HCT116 (cell line): ENCODE data around the gene CAMK1D. TPM values are rescaled to one million over a fixed set of nuclear protein-coding genes. Genes with fewer than 3 reads are reported as not detected.

Source experiments
- ATAC-seq: fragments of 200-7000 bp; cut with Tn5 transposase; 2 replicates; pipeline ENCODE4 v1.9.1; 2020; ENCODE audit warnings: mild to moderate bottlenecking, moderate library complexity
- BruUV-seq: library from RNA; stranded (reverse); fragments of 400-500 nt; replicated peaks from 2 replicates; lab custom pipeline; 2021; lab: Mats Ljungman, UMichigan
- CTCF ChIA-PET: fragments of 300-600 bp; sonication (Branson Sonifier 250); formaldehyde crosslinking; loops from one replicate; lab custom pipeline; 2021; ENCODE audit warnings: antibody characterized with exemption; lab: Charles Lee
- POLR2A ChIA-PET: fragments of 300-600, 350-600 bp; sonication (Branson Sonifier 250); formaldehyde crosslinking; loops from one replicate; lab custom pipeline; 2021; ENCODE audit warnings: antibody characterized with exemption; lab: Charles Lee
- RAD21 ChIA-PET, 2 experiments: fragments of 300-600 bp; sonication (Branson Sonifier 250); formaldehyde crosslinking; loops; one replicate each; lab custom pipeline; 2023; ENCODE audit warnings: low total read pairs in 2 of 2; ENCODE audit not compliant: uncharacterized antibody in 2 of 2, unreplicated experiment in 2 of 2, low non-redundant PET in 1 of 2; lab: Charles Lee
- DNase-seq: peaks from one replicate; pipeline ENCODE4 v3.0.0-alpha.2; 2010; ENCODE audit warnings: low read depth, low spot score
- H2AFZ ChIP-seq: fragments of 200-600 bp; shearing (Covaris generic), sonication (generic); 2 replicates; pipeline ENCODE4 v1.6.1; 2017; ENCODE audit warnings: low read depth, mixed run types, mixed read lengths, antibody characterized with exemption, low read length; ENCODE audit not compliant: poor library complexity, severe bottlenecking
- H3K27ac ChIP-seq: 2 replicates; pipeline ENCODE4 v1.5.1; 2012; ENCODE audit warnings: low read depth, low read length
- H3K27me3 ChIP-seq: fragments of 200-600 bp; sonication (generic); 2 replicates; pipeline ENCODE4 v1.6.1; 2016; ENCODE audit warnings: mixed run types, low read length, mixed read lengths; ENCODE audit not compliant: insufficient read depth
- H3K36me3 ChIP-seq, 2 experiments: fragments of 200-500 bp in 1 of 2; fragments of 200-600 bp in 1 of 2; sonication (Bioruptor generic) in 1 of 2; sonication (generic) in 1 of 2; 2 replicates each; pipeline versions ENCODE4 v1.5.1 to v1.6.1; 2014 to 2016; ENCODE audit warnings: low read length in 2 of 2, inconsistent platforms in 1 of 2, mixed read lengths in 1 of 2, mixed run types in 1 of 2; ENCODE audit not compliant: insufficient read depth in 2 of 2, control insufficient read depth in 1 of 2
- H3K4me1 ChIP-seq, 2 experiments: fragments of 200-600 bp in 1 of 2; sonication (generic) in 1 of 2; 2 replicates each; pipeline versions ENCODE4 v1.5.1 to v1.6.1; 2012 to 2017; ENCODE audit warnings: low read length in 2 of 2, inconsistent platforms in 1 of 2, mild to moderate bottlenecking in 1 of 2, mixed read lengths in 1 of 2, mixed run types in 1 of 2, moderate library complexity in 1 of 2; ENCODE audit not compliant: insufficient read depth in 2 of 2, control insufficient read depth in 1 of 2
- H3K4me2 ChIP-seq: fragments of 200-600 bp; sonication (generic); 2 replicates; pipeline ENCODE4 v1.6.1; 2017; ENCODE audit warnings: mixed run types, low read length, mixed read lengths
- H3K4me3 ChIP-seq, 2 experiments: fragments of 200-600 bp in 1 of 2; sonication (generic) in 1 of 2; replicated peaks in 1 of 2; 2 replicates each; pipeline ENCODE4 v1.5.1; 2011 to 2016; ENCODE audit warnings: low read length in 2 of 2, control low read depth in 1 of 2, low read depth in 1 of 2, mild to moderate bottlenecking in 1 of 2, mixed read lengths in 1 of 2, mixed run types in 1 of 2
- H3K79me2 ChIP-seq: fragments of 200-600 bp; sonication (generic); 2 replicates; pipeline ENCODE4 v1.6.1; 2017; ENCODE audit warnings: mild to moderate bottlenecking, mixed run types, low read length, moderate library complexity, mixed read lengths; ENCODE audit not compliant: insufficient read depth
- H3K9ac ChIP-seq: fragments of 200-600 bp; sonication (generic); 2 replicates; pipeline ENCODE4 v1.6.1; 2016; ENCODE audit warnings: low read length, mixed read lengths
- H3K9me2 ChIP-seq: fragments of 200-600 bp; sonication (generic), shearing (Covaris generic); 2 replicates; pipeline ENCODE4 v1.6.1; 2017; ENCODE audit warnings: mixed run types, mild to moderate bottlenecking, moderate library complexity; ENCODE audit not compliant: insufficient read depth
- H3K9me3 ChIP-seq, 2 experiments: fragments of 200-500 bp in 1 of 2; fragments of 200-600 bp in 1 of 2; sonication (Bioruptor generic) in 1 of 2; sonication (generic) in 1 of 2; 2 replicates each; pipeline ENCODE4 v1.6.1; 2014 to 2017; ENCODE audit warnings: low read length in 2 of 2, mixed read lengths in 2 of 2, inconsistent platforms in 1 of 2, low read depth in 1 of 2, mild to moderate bottlenecking in 1 of 2, mixed run types in 1 of 2, moderate library complexity in 1 of 2; ENCODE audit not compliant: control insufficient read depth in 1 of 2, insufficient read depth in 1 of 2
- H4K20me1 ChIP-seq: fragments of 200-600 bp; sonication (generic), shearing (Covaris generic); 2 replicates; pipeline ENCODE4 v1.6.1; 2017; ENCODE audit warnings: mixed run types, mild to moderate bottlenecking, moderate library complexity; ENCODE audit not compliant: insufficient read depth
- CBX3 ChIP-seq: IDR thresholded peaks from 2 replicates; pipeline ENCODE4 v1.6.1; 2012; ENCODE audit warnings: low read depth
- EGR1 ChIP-seq: IDR thresholded peaks from 2 replicates; pipeline ENCODE4 v1.6.1; 2012; ENCODE audit warnings: low read depth
- EZH2 ChIP-seq: fragments of 200-600 bp; sonication (generic); IDR thresholded peaks from 2 replicates; pipeline ENCODE4 v1.6.1; 2017; ENCODE audit warnings: antibody characterized with exemption, mixed run types
- EZH2phosphoT487 ChIP-seq: fragments of 200-600 bp; IDR thresholded peaks from 2 replicates; pipeline ENCODE4 v1.6.1; 2018; ENCODE audit warnings: antibody characterized with exemption, borderline replicate concordance
- FOSL1 ChIP-seq: IDR thresholded peaks from 2 replicates; pipeline ENCODE4 v1.6.1; 2012; ENCODE audit warnings: low read depth
- JUND ChIP-seq: IDR thresholded peaks from 2 replicates; pipeline ENCODE4 v1.6.1; 2012
- POLR2AphosphoS5 ChIP-seq: IDR thresholded peaks from 2 replicates; pipeline ENCODE4 v1.6.1; 2011; ENCODE audit warnings: mild to moderate bottlenecking, low read depth, low read length, moderate library complexity
- RAD21 ChIP-seq: IDR thresholded peaks from 2 replicates; pipeline ENCODE4 v1.6.1; 2012; ENCODE audit warnings: low read depth, mild to moderate bottlenecking
- SIN3A ChIP-seq: IDR thresholded peaks from 2 replicates; pipeline ENCODE4 v1.6.1; 2012; ENCODE audit warnings: low read depth
- TCF7L2 ChIP-seq: IDR thresholded peaks from 2 replicates; pipeline ENCODE4 v1.7.0; 2011; ENCODE audit warnings: borderline replicate concordance, inconsistent platforms; ENCODE audit not compliant: insufficient read depth, insufficient read length; ENCODE audit errors: extremely low read depth
- YY1 ChIP-seq: IDR thresholded peaks from 2 replicates; pipeline ENCODE4 v1.6.1; 2011; ENCODE audit warnings: low read length, low read depth, moderate library complexity, mild to moderate bottlenecking; ENCODE audit not compliant: insufficient replicate concordance; ENCODE audit errors: extremely low read depth
- ZBTB33 ChIP-seq: IDR thresholded peaks from 2 replicates; pipeline ENCODE4 v1.6.1; 2011; ENCODE audit warnings: mild to moderate bottlenecking, low read length, moderate library complexity; ENCODE audit not compliant: insufficient replicate concordance; ENCODE audit errors: extremely low read depth
- ZFX ChIP-seq: fragments of 450-650 bp; IDR thresholded peaks from 2 replicates; pipeline ENCODE4 v1.6.1; 2017
- ZNF274 ChIP-seq: fragments of 200-500 bp; sonication (Bioruptor generic); IDR thresholded peaks from 2 replicates; pipeline ENCODE4 v1.6.1; 2014; ENCODE audit warnings: mild to moderate bottlenecking, low read depth, low read length, inconsistent platforms
- intact Hi-C: fragments of 100-400 bp; cut with micrococcal nuclease; formaldehyde crosslinking; loops from 2 replicates; pipeline ENCODE4 v1.10.0; 2022
- total RNA-seq: library from RNA; stranded (reverse); gene quantifications from one replicate; pipeline ENCODE4 v1.2.1, GENCODE V29; 2021; ENCODE audit not compliant: unreplicated experiment
- TF ChIP-seq, protein P1 (sequence below): IDR thresholded peaks from 2 replicates; pipeline ENCODE4 v1.6.1; 2012

Gene CAMK1D
- total RNA-seq, 1 experiment from 2014 or later: 9.6 TPM

GRCh38 chr10:12488626-12489025 is 139.3 kb downstream of the CAMK1D start:
- Histone ChIP-seq H3K79me2 (no peaks in the 10 kb centered on the region), H3K4me1 (peaks cover 0 to 6% of the 10 kb centered on the region in 2 experiments; a peak in 1 of 4 replicates), H3K27ac (no peak overlapping the region), H3K36me3 (no peaks in the 10 kb centered on the region), H3K27me3 (no peaks in the 10 kb centered on the region), H3K4me3 (no peak overlapping the region), H3K4me2 (no peak overlapping the region), H2AFZ (no peak overlapping the region), H4K20me1 (no peaks in the 10 kb centered on the region), H3K9me2 (no peaks in the 10 kb centered on the region), H3K9me3 (no peaks in the 10 kb centered on the region), H3K9ac (no peak overlapping the region)
- ChIA-PET CTCF (no interaction called here), RAD21 (no interaction called here), POLR2A (no interaction called here)
- TF ChIP-seq ZBTB33: no peak
- no peak for TF ChIP-seq SIN3A
- TF ChIP-seq, protein P1, sequence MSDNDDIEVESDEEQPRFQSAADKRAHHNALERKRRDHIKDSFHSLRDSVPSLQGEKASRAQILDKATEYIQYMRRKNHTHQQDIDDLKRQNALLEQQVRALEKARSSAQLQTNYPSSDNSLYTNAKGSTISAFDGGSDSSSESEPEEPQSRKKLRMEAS: no peak
- TF ChIP-seq EZH2phosphoT487: no peak
- TF ChIP-seq YY1: no peak
- no peak for TF ChIP-seq ZFX
- no peak for TF ChIP-seq CBX3
- TF ChIP-seq FOSL1: no peak
- TF ChIP-seq TCF7L2: no peak
- no peak for TF ChIP-seq EGR1
- no peak for TF ChIP-seq EZH2
- TF ChIP-seq ZNF274: no peak
- TF ChIP-seq RAD21: no peak
- no peak for TF ChIP-seq POLR2AphosphoS5
- no peak for TF ChIP-seq JUND
- DNase-seq: no peak
- no TSS peak for BruUV-seq
- ATAC-seq: no peak
- intact Hi-C loops: no loop called here
